HepG2 (cell line): ENCODE measurements around the gene SLA2. TPM values are rescaled to one million over a fixed set of nuclear protein-coding genes. Genes with fewer than 3 reads are reported as not detected.

Experiments
- ATAD3A ChIP-seq: sonication (generic); formaldehyde crosslinking; IDR thresholded peaks from 2 replicates; pipeline ENCODE4 v1.4.0; 2020; ENCODE audit warnings: missing genetic modification reagents
- ATF1 ChIP-seq: IDR thresholded peaks from 2 replicates; pipeline ENCODE4 v1.6.1; 2016; ENCODE audit warnings: mild to moderate bottlenecking, control low read depth
- ATF7 ChIP-seq, 2 experiments: fragments of 450-650 bp in 1 of 2; sonication (generic) in 1 of 2; formaldehyde crosslinking in 1 of 2; IDR thresholded peaks; 2 replicates each; pipeline versions ENCODE4 v1.4.0 to v1.6.1; 2016 to 2020; ENCODE audit warnings: antibody characterized with exemption in 1 of 2, mild to moderate bottlenecking in 1 of 2, missing genetic modification reagents in 1 of 2
- BCL6 ChIP-seq: IDR thresholded peaks from 2 replicates; pipeline ENCODE4 v1.6.1; 2016; ENCODE audit warnings: missing genetic modification reagents, missing compliant biosample characterization
- DMAP1 ChIP-seq: IDR thresholded peaks from 2 replicates; pipeline ENCODE4 v1.6.1; 2016
- ERF ChIP-seq: IDR thresholded peaks from 2 replicates; pipeline ENCODE4 v1.6.1; 2018; ENCODE audit warnings: missing biosample characterization, missing genetic modification reagents
- FOXK2 ChIP-seq: fragments of 450-650 bp; IDR thresholded peaks from 2 replicates; pipeline ENCODE4 v1.6.1; 2016
- HDAC2 ChIP-seq: sonication (generic); formaldehyde crosslinking; IDR thresholded peaks from 2 replicates; pipeline ENCODE4 v1.4.0; 2020; ENCODE audit warnings: missing genetic modification reagents
- MED8 ChIP-seq: sonication (generic); formaldehyde crosslinking; IDR thresholded peaks from 2 replicates; pipeline ENCODE4 v1.8.1; 2023; ENCODE audit warnings: mild to moderate bottlenecking, missing genetic modification reagents; ENCODE audit not compliant: insufficient replicate concordance
- NFRKB ChIP-seq: fragments of 450-650 bp; IDR thresholded peaks from 2 replicates; pipeline ENCODE4 v1.6.1; 2017
- NPAS2 ChIP-seq: sonication (generic); formaldehyde crosslinking; IDR thresholded peaks from 2 replicates; pipeline ENCODE4 v1.8.0; 2022; ENCODE audit warnings: mild to moderate bottlenecking, missing genetic modification reagents, borderline replicate concordance
- NR2F6 ChIP-seq, 2 experiments: IDR thresholded peaks; 2 replicates each; pipeline ENCODE4 v1.6.1; 2016; ENCODE audit warnings: antibody characterized with exemption in 1 of 2, mild to moderate bottlenecking in 1 of 2
- PRMT3 ChIP-seq: sonication (generic); formaldehyde crosslinking; IDR thresholded peaks from 2 replicates; pipeline ENCODE4 v1.8.1; 2022; ENCODE audit warnings: low read depth, mild to moderate bottlenecking, moderate library complexity, missing genetic modification reagents, borderline replicate concordance
- TBX2 ChIP-seq: sonication (generic); formaldehyde crosslinking; IDR thresholded peaks from 2 replicates; pipeline ENCODE4 v1.5.0; 2020; ENCODE audit warnings: missing genetic modification reagents, mild to moderate bottlenecking, borderline replicate concordance
- TCF7L2 ChIP-seq: IDR thresholded peaks from 2 replicates; pipeline ENCODE4 v1.6.1; 2011; ENCODE audit warnings: mild to moderate bottlenecking, low read depth, low read length, moderate library complexity
- XBP1 ChIP-seq: sonication (generic); formaldehyde crosslinking; IDR thresholded peaks from 2 replicates; pipeline ENCODE4 v1.5.0; 2020; ENCODE audit warnings: missing genetic modification reagents
- ZNF3 ChIP-seq: IDR thresholded peaks from 2 replicates; pipeline ENCODE4 v1.7.0; 2017; ENCODE audit warnings: inconsistent platforms
- ZNF775 ChIP-seq: sonication (generic); formaldehyde crosslinking; IDR thresholded peaks from 2 replicates; pipeline ENCODE4 v1.4.0; 2020; ENCODE audit warnings: missing genetic modification reagents, mild to moderate bottlenecking, moderate library complexity, borderline replicate concordance
- polyA plus RNA-seq, 8 experiments: library from polyadenylated mRNA; depleted of rRNA in 3 of 8; stranded (reverse) in 7 of 8; unstranded in 1 of 8; fragments of >200 nt; fragmentation: Illumina TruSeq in 4 of 8; extraction: Trizol in 4 of 8; gene quantifications; 2 replicates each; pipeline versions ENCODE4 v1.2.1 to v1.2.3, GENCODE V29; 2011 to 2016; ENCODE audit warnings: low read depth in 4 of 8, missing spikeins in 1 of 8, mixed read lengths in 1 of 8; ENCODE audit not compliant: insufficient read depth in 1 of 8
- total RNA-seq, 5 experiments: library from RNA; depleted of rRNA; stranded (reverse); fragments of >200 nt; fragmentation: Illumina TruSeq; extraction: Trizol; gene quantifications; 2 replicates each; pipeline ENCODE4 v1.2.3, GENCODE V29; 2016; ENCODE audit warnings: low read depth in 1 of 5
- TF ChIP-seq, protein P1 (sequence below): sonication (generic); formaldehyde crosslinking; IDR thresholded peaks from 2 replicates; pipeline ENCODE4 v1.9.0; 2021; ENCODE audit warnings: missing genetic modification reagents, mild to moderate bottlenecking, borderline replicate concordance
- TF ChIP-seq, protein P2 (sequence below): sonication (generic); formaldehyde crosslinking; IDR thresholded peaks from 2 replicates; pipeline ENCODE4 v1.8.0; 2022; ENCODE audit warnings: mild to moderate bottlenecking, missing genetic modification reagents, borderline replicate concordance
- TF ChIP-seq, protein P3 (sequence below): sonication (generic); formaldehyde crosslinking; IDR thresholded peaks from 2 replicates; pipeline ENCODE4 v1.8.1; 2023; ENCODE audit warnings: mild to moderate bottlenecking, moderate library complexity, missing genetic modification reagents
- TF ChIP-seq, protein P4 (sequence below): sonication (generic); formaldehyde crosslinking; IDR thresholded peaks from 2 replicates; pipeline ENCODE4 v1.9.0; 2021; ENCODE audit warnings: missing genetic modification reagents, borderline replicate concordance
- TF ChIP-seq, protein P5 (sequence below): sonication (generic); formaldehyde crosslinking; IDR thresholded peaks from 2 replicates; pipeline ENCODE4 v1.8.0; 2022; ENCODE audit warnings: missing genetic modification reagents, mild to moderate bottlenecking, borderline replicate concordance

The SLA2 gene
- total and polyA plus RNA-seq, 2 of the 13 experiments (the other 11 are each of a cell fraction or from before 2014, with no cell fraction given), result 1.6 to 3.6 TPM

DNA sequence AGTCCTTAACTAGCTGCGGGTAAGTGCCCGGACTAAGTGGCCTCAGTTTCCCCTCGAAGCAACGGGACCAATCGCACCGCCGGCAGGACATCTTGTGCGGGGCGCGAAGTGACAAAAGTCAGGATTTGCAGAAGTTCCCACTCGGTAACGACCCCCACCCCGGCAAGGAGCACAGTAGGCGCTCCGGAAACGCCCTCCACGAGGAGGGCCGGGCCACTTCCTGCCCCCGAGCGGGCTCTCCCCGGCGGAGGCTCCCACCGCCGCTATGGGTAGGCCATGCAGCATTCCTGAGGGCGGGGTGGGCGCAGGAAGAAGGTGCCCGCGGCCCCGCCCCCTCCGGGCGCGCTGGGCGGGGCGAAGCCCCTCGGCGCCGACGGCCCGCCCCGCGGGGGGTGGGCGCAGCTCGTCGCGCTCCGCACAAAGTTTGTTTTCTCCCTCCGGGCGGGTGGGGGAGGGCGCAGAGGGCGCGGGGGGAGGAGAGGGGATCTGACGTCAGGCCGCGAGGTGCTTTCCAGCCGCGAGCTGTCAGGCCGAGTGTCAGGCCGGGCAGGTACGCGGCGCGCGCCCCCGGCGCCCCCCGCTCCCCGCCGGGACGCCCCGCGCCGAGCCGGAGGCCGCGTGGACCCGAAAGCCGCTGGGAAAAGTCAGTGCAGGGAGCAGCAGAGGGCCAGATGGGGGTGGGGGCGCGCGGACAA, 72.7 kb downstream of the SLA2 start, which contains the start of gene TGIF2 (continued):
- TF ChIP-seq NR2F6 (IDR thresholded peaks at IDR 0.05) (no peak; the same call in 1 of the 2 replicates), NR2F6 (CRISPR knock-in tag; IDR thresholded peaks at IDR 0.05) (peak; percentile 62), ATF7 (IDR thresholded peaks at IDR 0.05) (no peak), ATF7 (CRISPR knock-in tag; IDR thresholded peaks at IDR 0.05) (no peak), ERF (CRISPR knock-in tag) (peak; percentile 92), NPAS2 (CRISPR knock-in tag) (no peak), MED8 (CRISPR knock-in tag) (no peak), ATF1 (CRISPR knock-in tag) (no peak), ATAD3A (no peak), FOXK2 (no peak), ZNF3 (CRISPR knock-in tag) (no peak; the same call in 1 of the 2 replicates), PRMT3 (no peak), ZNF775 (CRISPR knock-in tag) (no peak; the same call in 1 of the 2 replicates), TBX2 (peak; percentile 54), BCL6 (CRISPR knock-in tag) (peak; percentile 68), DMAP1 (CRISPR knock-in tag) (peak; percentile 92), NFRKB (no peak), XBP1 (CRISPR knock-in tag) (no peak), HDAC2 (peak; percentile 56; the same call in 1 of the 2 replicates), TCF7L2 (no peak)
- TF ChIP-seq, protein P1, sequence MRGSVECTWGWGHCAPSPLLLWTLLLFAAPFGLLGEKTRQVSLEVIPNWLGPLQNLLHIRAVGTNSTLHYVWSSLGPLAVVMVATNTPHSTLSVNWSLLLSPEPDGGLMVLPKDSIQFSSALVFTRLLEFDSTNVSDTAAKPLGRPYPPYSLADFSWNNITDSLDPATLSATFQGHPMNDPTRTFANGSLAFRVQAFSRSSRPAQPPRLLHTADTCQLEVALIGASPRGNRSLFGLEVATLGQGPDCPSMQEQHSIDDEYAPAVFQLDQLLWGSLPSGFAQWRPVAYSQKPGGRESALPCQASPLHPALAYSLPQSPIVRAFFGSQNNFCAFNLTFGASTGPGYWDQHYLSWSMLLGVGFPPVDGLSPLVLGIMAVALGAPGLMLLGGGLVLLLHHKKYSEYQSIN, result no peak
- TF ChIP-seq, protein P2, sequence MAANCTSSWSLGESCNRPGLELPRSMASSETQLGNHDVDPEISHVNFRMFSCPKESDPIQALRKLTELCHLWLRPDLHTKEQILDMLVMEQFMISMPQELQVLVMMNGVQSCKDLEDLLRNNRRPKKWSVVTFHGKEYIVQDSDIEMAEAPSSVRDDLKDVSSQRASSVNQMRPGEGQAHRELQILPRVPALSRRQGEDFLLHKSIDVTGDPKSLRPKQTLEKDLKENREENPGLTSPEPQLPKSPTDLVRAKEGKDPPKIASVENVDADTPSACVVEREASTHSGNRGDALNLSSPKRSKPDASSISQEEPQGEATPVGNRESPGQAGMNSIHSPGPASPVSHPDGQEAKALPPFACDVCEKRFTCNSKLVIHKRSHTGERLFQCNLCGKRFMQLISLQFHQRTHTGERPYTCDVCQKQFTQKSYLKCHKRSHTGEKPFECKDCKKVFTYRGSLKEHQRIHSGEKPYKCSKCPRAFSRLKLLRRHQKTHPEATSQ (CRISPR knock-in tag), result 0 out of 2 replicates have a peak, but pooled peaks have one; percentile 55
- TF ChIP-seq, protein P3, sequence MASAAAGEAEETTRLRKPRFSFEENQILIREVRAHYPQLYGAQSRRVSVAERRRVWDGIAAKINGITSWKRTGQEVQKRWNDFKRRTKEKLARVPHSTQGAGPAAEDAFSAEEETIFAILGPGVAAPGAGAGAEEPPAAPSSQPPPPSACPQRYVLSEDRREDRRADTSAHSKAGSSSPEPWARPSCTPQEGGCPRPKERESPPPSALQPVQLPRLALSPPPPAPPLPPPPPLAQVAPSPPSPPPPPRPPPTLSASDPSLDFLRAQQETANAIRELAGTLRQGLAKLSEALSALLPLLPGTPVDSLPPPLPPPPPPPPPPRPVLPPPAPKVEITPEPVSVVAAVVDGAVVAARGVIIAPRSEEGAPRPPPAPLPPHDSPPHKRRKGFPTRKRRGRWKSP (CRISPR knock-in tag), result peak; percentile 79
- TF ChIP-seq, protein P4, sequence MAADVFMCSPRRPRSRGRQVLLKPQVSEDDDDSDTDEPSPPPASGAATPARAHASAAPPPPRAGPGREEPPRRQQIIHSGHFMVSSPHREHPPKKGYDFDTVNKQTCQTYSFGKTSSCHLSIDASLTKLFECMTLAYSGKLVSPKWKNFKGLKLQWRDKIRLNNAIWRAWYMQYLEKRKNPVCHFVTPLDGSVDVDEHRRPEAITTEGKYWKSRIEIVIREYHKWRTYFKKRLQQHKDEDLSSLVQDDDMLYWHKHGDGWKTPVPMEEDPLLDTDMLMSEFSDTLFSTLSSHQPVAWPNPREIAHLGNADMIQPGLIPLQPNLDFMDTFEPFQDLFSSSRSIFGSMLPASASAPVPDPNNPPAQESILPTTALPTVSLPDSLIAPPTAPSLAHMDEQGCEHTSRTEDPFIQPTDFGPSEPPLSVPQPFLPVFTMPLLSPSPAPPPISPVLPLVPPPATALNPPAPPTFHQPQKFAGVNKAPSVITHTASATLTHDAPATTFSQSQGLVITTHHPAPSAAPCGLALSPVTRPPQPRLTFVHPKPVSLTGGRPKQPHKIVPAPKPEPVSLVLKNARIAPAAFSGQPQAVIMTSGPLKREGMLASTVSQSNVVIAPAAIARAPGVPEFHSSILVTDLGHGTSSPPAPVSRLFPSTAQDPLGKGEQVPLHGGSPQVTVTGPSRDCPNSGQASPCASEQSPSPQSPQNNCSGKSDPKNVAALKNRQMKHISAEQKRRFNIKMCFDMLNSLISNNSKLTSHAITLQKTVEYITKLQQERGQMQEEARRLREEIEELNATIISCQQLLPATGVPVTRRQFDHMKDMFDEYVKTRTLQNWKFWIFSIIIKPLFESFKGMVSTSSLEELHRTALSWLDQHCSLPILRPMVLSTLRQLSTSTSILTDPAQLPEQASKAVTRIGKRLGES (CRISPR knock-in tag), result no peak
- TF ChIP-seq, protein P5, sequence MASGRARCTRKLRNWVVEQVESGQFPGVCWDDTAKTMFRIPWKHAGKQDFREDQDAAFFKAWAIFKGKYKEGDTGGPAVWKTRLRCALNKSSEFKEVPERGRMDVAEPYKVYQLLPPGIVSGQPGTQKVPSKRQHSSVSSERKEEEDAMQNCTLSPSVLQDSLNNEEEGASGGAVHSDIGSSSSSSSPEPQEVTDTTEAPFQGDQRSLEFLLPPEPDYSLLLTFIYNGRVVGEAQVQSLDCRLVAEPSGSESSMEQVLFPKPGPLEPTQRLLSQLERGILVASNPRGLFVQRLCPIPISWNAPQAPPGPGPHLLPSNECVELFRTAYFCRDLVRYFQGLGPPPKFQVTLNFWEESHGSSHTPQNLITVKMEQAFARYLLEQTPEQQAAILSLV (CRISPR knock-in tag), result peak; percentile 98; the same call in 1 of the 2 replicates
